Activated CD4-positive, alpha-beta T cell treated with anti-CD3 and anti-CD28 coated beads, Interleukin-2, amount 50 U/mL, for 4 hours (primary cell): ENCODE measurements around the gene PHF2.
"Not testable (repeated sequence)": the region's sequence is repeated elsewhere in the genome, so short reads cannot be mapped to it uniquely, and the experiment has no call there.

Experiments used
- DNase-seq, 2 experiments: peaks; one replicate each; pipeline ENCODE4 v3.0.0-alpha.2; 2020

The PHF2 gene

DNA sequence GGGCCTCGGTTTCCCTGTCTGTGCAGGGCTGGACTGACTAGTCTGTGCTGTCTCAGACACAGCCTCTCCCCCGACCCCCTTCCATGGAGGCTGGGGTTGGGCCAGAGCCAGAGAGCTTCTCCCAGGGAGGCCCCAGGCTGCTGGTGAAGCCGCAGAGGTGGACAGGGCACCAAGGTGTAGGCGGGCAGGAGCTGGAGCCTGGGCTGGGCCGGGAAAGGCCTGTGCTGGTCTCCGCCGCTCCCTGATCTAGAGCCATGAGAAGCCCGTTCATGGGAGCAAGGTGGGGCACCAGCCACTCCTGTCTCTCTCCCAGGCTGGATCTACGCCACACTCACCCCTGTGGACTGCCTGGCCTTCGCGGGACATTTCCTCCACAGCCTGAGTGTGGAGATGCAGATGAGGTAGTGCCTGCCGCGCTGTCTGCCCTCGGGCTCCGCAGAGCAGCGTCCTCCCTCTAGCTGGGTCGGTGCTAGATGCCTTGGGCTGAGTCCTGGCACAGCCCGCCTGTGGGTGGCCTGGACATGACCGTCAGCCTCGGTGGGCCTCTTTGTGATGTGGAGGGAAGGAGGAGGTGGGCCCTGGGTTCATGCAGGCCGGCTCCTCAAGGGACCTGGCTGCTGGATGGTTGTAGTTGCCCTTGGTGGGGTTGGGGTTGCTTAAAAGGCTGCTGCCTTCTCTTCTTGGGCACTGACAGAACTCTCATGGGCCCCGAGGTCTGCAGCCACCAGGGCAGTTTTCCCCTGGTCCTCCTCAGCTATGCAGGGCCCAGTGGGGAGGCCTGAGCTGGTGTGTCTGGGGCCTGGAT is 79.4 kb downstream of the PHF2 start:
- no peak for DNase-seq

DNA sequence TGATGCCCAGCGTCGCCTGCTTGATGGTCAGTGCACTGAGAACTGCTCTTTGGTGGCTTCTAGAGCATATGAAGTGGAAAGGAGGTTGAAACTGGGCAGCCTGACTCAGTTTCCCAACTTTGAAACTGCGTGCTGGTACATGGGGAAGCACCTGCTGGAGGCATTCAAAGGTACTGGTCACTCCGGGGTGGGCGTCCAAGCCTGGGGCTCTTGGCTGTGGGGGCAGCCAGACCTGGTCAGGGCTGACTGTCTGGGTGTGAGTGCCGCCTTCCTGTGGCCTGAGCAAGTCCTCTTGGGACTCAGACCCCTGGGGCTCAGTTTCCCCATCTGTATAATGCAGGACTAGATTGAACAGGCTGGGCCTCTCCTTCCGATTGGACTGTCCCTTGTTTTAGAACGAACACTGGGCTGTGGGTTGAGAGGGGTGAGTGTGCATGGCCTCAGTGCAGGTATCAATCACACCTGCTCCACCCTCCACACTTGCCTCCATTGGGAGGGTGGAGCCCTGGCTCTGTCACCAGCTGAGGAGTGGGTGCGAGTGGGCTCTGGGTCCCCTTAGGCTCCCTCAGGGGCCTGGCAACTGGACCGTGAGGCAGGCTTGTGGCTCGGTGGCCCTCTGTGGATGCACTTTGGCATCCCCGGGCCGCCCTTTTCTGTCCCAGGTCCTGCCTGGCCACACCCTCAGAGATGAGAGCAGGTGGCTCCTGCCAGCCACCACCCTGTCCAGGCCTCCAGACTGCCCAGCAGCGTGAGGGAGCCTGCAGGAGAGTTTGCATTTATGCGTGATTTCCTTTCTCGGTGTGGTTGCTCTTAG is 80.2 kb downstream of the PHF2 start:
- no peak for DNase-seq

- no peak for DNase-seq
Observed at GRCh38 chr9:93657331-93658111, 81.1 kb downstream of the PHF2 start.

DNA sequence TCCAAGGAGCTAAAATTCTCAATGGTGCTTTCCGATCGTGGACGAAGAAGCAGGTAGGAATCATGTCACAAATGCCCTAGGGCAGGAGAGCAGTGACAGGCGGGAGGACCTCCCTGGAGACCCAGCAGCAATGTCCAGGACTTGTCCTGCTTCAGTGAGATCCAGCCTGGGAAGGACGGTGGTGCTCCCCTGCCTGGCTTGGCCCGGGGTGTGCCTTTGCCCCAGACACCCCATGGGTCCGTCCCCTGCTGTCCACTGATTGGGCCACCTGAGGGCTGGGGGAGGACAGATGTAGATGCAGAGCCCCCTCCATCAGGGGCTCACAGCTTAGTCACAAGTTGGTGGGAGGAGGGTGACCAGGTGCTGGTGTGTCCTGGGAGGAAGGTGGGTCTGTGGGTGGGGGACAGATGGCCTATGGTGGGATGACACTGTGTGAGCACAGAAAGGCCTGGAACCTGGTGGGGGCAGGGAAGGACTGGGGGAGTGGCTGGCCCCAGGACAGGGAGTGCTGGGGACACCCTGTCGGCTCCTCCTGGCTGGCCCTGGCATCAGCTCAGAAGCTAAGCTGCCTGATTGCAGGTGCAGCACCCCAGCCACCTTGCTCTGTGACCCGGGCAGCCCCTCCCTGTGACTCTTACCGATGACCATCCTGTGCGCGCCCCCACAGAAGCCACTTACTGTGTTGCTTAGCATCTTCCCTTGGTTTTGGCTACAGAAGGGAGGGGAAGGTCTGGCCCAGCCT is 82.0 kb downstream of the PHF2 start:
- no peak for DNase-seq

DNA sequence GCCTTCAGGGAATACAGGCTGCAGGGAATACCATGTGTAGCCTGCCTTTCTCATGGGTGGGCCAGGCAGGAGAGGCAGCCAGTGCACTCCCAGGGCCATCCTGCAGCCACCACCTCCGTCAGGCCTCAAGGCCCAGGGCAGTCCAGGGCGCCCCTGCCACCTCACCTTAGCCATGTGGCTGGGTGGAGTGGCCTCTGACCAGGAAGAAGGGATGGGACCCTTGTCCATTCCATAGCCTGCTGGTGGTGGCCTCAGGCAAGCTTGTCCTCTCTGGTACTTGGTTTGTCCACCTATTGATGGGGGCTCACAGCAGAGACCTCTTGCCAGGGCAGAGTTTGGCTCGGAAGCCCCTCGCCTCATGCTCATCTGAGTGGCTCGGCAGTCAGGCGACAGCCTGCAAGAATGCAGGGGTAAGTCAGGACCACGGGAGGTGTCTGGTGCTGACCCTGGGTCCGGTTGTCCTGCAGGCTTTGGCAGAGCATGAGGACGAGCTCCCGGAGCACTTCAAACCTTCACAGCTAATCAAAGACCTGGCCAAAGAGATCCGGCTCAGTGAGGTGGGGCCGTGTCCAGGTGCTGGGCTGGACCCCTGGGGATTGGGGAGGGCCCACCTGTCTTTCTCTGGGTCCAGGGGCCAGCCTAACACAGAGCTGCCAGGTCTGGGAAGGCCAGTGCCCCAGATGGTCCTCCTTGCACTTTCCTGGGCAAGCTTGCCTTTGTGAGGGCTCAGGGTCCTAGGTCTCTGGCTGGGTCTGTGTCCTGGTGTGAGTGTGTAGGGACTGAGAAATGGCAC is 82.9 kb downstream of the PHF2 start:
- DNase-seq: no peak

GRCh38 chr9:93659837-93660177 is 83.4 kb downstream of the PHF2 start:
- DNase-seq: no peak

DNA sequence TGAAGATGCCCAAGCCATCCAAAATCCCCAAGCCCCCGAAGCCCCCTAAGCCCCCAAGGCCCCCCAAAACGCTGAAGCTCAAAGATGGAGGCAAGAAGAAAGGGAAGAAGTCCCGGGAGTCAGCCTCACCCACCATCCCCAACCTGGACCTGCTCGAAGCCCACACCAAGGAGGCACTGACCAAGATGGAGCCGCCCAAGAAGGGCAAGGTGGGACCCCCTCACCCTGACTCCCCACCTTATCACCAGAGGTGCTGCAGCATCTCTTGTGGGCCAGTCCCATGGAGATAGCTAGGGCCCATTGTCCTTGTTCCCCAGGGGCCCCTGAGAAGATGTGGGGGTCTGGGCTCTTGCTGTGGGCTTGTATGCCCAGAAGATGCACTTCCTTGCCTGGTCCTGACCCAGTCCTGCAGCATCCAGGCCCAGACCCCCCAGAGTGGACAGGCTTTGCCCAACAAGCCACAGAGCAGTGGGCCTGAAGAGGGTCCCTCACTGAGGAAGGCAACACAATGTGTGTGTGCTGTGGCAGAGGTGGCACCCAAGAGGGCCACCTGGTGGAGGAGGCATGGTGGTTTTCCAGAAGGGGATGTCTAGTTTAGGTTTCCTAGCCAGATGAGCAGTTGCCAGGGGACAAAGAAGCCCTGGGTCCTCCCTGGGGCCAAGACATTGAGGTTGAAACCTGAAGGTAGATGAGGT is 84.1 kb downstream of the PHF2 start:
- no peak for DNase-seq

DNA sequence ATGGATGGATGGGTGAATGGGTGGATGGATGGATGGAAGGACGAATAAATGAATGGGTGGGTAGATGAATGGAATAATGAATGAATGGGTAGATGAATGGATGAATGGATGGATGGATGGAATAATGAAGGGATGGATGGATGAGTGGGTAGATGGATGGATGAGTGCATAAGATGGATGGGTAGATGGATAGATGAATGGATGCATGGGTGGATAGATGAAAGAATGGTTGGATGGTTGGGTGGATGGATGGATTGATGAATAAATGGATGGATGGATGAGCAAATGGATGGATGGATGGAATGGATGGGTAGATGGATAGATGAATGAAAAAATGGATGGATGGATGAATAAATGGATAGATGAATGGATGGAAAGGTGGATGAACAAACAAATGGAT is 85.2 kb downstream of the PHF2 start:
- DNase-seq: no peak

GRCh38 chr9:93662016-93662638 is 85.7 kb downstream of the PHF2 start:
- no peak for DNase-seq

- DNase-seq: no peak
Observed at GRCh38 chr9:93662952-93663572, 86.7 kb downstream of the PHF2 start.

DNA sequence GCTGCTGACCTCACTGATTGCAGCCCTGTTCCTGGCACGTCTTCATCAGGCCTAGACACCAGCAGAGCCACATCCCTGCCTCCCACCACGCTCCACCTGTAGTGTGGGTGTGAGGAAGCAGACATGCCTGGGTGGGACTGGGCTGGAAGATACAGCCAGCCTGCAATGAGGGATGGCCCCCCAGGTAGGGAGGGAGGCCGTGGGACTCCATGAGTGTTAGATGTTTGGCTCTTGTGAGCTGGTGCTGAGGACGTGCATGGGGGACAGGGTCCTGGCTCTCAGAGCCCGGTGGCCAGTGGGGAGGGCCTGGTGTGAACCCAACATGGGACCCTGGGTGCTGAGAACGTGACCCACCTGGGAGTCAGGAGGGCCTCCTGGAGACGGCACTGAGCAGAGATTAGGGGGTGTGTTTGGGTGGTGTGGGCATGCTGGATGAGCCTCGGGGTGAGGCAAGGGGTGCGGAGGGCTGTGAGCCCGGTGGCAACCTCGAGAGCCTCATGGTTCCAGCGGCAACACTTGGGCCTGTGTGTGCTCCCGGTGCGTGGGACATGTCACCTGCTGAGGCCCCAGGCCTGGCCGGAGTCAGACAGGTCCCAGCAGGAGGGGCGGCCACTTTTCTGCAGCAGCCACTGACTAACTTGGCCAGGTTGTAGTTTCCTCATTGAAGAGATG is 87.6 kb downstream of the PHF2 start:
- DNase-seq: no peak

GRCh38 chr9:93664549-93665120 is 88.3 kb downstream of the PHF2 start:
- no peak for DNase-seq

DNA sequence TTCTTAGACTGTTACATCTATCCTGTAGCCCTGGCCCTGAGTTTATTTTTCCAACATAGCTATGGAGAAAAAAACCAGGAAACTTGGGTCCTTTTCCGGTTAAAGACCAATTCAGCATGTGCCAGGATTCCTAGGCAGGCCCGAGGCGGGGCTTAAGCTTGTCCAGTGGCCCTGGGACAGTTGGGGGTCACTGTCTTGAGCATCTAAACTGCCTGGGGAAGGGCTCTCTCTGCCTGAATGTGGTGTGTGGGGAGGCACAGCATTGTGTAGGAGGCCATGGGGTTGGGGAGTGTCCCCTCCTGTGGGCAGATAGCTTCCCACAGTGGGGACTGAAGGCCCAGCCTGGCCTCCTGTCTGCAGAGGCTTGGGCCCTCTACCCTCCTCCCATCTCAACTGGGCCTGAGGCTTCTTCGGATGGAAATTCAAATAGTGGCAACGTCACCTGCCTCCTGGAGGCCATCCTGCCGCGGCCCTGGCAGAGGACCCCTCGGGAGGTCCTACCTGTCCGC is 88.8 kb downstream of the PHF2 start:
- DNase-seq: no peak

- no peak for DNase-seq
Observed at GRCh38 chr9:93665637-93666438, 89.5 kb downstream of the PHF2 start.

DNA sequence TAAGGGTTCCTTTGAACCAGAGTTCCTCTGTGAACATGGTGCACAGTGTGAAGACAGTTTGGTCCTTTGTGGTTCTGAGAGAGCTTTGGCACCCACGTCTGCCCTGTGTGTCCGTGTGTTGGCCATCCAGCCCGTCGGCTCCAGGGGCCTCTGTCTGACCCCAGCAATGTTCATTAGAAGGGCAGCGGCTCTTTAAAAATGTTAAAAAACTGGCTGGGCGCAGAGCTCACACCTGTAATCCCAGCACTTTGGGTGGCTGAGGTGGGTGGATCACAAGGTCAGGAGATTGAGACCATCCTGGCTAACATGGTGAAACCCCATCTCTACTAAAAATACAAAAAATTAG is 90.0 kb downstream of the PHF2 start:
- DNase-seq: not testable (repeated sequence)

- DNase-seq: no peak
Observed at GRCh38 chr9:93667006-93667405, 90.6 kb downstream of the PHF2 start.

GRCh38 chr9:93667627-93668026 is 91.2 kb downstream of the PHF2 start:
- no peak for DNase-seq

DNA sequence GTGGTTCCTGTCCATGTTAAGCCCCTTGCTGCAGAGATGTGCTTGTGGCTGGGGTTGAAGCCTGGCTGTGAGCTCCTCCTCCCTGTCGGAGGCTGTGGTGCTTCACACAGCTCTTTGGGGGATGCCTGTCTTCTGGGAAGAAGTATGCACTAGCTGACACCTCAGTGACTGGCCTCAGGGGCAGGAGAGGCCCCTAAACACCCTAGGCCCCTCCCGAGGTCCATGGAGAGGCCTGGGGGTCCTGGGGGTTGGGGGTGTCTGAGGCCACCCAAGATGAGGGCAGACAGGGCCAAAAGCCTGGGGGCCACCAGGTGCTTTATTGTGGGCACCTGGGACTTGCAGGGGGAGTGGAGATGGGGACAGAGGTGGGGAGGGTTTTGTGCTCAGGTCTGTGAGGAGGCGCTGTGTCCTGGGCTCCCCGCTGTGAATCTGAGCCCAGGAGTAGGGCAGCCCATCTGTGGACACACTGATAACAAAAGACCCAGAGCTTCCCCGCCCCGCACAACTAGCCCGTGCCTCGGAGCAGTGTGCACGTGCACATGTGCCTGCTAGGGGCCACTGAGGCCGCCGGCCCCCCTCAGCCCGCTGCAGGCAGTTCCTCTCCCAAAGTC is 92.0 kb downstream of the PHF2 start:
- DNase-seq: no peak
